Measurements from ENCODE around the gene ASGR1.

DNA sequence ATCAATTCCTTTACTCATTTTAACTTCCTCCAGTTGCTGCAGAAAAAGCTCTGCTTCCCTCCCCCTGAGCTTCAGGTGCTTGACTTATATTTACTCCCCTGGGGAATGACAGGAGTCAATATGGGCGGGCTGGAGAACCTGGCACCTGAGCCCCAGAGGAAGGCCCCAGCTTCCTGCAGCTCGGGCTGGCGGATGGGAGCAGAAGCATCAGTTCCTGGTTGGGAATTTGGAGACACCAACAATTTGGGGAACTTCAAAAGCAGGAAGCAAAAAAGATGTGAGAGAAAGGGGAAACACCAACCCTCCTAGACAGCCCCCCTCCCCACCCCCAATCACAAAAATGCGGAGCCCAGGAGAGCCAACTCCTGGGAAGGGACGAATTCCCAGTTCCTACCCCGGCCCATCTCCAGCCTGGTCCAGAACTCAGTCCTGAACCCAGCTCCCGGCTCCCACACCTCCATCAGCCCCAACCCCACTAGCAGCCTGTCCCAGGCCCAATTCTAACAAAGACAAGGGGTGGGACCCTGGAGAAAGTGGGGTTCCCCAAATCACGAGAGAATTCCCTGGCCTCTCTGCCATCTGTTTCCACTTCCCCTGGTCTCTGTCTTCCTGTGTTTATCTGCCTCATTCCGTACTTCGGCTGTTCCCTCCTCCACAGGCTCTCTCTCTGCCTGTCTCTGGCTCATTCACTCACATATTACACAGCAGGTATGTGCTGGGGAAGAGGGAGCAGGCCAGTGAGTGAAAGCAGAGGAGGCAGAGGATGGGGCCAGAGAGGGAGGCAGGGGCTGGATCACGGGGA, 48.3 kb downstream of the ASGR1 start:
- TF ChIP-seq, protein P1, sequence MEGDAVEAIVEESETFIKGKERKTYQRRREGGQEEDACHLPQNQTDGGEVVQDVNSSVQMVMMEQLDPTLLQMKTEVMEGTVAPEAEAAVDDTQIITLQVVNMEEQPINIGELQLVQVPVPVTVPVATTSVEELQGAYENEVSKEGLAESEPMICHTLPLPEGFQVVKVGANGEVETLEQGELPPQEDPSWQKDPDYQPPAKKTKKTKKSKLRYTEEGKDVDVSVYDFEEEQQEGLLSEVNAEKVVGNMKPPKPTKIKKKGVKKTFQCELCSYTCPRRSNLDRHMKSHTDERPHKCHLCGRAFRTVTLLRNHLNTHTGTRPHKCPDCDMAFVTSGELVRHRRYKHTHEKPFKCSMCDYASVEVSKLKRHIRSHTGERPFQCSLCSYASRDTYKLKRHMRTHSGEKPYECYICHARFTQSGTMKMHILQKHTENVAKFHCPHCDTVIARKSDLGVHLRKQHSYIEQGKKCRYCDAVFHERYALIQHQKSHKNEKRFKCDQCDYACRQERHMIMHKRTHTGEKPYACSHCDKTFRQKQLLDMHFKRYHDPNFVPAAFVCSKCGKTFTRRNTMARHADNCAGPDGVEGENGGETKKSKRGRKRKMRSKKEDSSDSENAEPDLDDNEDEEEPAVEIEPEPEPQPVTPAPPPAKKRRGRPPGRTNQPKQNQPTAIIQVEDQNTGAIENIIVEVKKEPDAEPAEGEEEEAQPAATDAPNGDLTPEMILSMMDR (IDR thresholded peaks at IDR 0.05): no peak
- TF ChIP-seq POLR2A (IDR thresholded peaks at IDR 0.05): no peak
